ENCODE measurements around the gene ZDHHC11.
"Not testable (repeated sequence)": the region's sequence is repeated elsewhere in the genome, so short reads cannot be mapped to it uniquely, and the experiment has no call there.

Gene ZDHHC11

GRCh38 chr5:878677-879076 is 27.9 kb upstream of the ZDHHC11 start:
- DNase-seq = not testable (repeated sequence)
- ATAC-seq = peak; percentile 25

- no peak for DNase-seq
- ATAC-seq = no peak
These were observed 27.3 kb upstream of the ZDHHC11 start for GRCh38 chr5:878125-878524.

GRCh38 chr5:876398-877365 is 25.9 kb upstream of the ZDHHC11 start:
- DNase-seq (no peak), ATAC-seq (no peak)

- DNase-seq (no peak), ATAC-seq (no peak)
These were observed 25.1 kb upstream of the ZDHHC11 start for GRCh38 chr5:875931-876330.

- ATAC-seq (no peak), DNase-seq (no peak)
These were observed 22.5 kb upstream of the ZDHHC11 start for GRCh38 chr5:873328-873727.

GRCh38 chr5:872301-872700 is 21.5 kb upstream of the ZDHHC11 start:
- DNase-seq = no peak

GRCh38 chr5:871596-872298 is 21.0 kb upstream of the ZDHHC11 start:
- no peak for ATAC-seq
- no peak for DNase-seq

More at GRCh38 chr5:872301-872700, 21.5 kb upstream of the ZDHHC11 start:
- ATAC-seq = no peak

GRCh38 chr5:870956-871355 is 20.2 kb upstream of the ZDHHC11 start:
- no peak for DNase-seq
- no peak for ATAC-seq

GRCh38 chr5:868428-869135 is 17.8 kb upstream of the ZDHHC11 start:
- ATAC-seq = no peak
- DNase-seq = no peak

GRCh38 chr5:867300-867870 is 16.6 kb upstream of the ZDHHC11 start:
- ATAC-seq (no peak), DNase-seq (no peak)

GRCh38 chr5:865771-866170 is 15.0 kb upstream of the ZDHHC11 start:
- DNase-seq = no peak
- no peak for ATAC-seq

GRCh38 chr5:865168-865521 is 14.4 kb upstream of the ZDHHC11 start:
- DNase-seq (no peak), ATAC-seq (no peak)

- DNase-seq = no peak
- ATAC-seq = no peak
These were observed 13.8 kb upstream of the ZDHHC11 start for GRCh38 chr5:864492-865167.

- DNase-seq = no peak
- ATAC-seq = no peak
These were observed 12.5 kb upstream of the ZDHHC11 start for GRCh38 chr5:863244-863805.

GRCh38 chr5:862367-863243 is 11.8 kb upstream of the ZDHHC11 start:
- DNase-seq (no peak), ATAC-seq (no peak)

- ATAC-seq (peak; percentile 16), DNase-seq (no peak)
These were observed 10.9 kb upstream of the ZDHHC11 start for GRCh38 chr5:861442-862366.

GRCh38 chr5:860506-861150 is 9.8 kb upstream of the ZDHHC11 start:
- ATAC-seq = no peak
- no peak for DNase-seq

GRCh38 chr5:859798-860296 is 9.1 kb upstream of the ZDHHC11 start:
- ATAC-seq (no peak), DNase-seq (no peak)

- DNase-seq (no peak), ATAC-seq (no peak)
These were observed 8.6 kb upstream of the ZDHHC11 start for GRCh38 chr5:859391-859790.
